ENCODE results near the gene HLA-DQA1.
"Not testable (repeated sequence)": the region's sequence is repeated elsewhere in the genome, so short reads cannot be mapped to it uniquely, and the experiment has no call there.

HLA-DQA1 gene

DNA sequence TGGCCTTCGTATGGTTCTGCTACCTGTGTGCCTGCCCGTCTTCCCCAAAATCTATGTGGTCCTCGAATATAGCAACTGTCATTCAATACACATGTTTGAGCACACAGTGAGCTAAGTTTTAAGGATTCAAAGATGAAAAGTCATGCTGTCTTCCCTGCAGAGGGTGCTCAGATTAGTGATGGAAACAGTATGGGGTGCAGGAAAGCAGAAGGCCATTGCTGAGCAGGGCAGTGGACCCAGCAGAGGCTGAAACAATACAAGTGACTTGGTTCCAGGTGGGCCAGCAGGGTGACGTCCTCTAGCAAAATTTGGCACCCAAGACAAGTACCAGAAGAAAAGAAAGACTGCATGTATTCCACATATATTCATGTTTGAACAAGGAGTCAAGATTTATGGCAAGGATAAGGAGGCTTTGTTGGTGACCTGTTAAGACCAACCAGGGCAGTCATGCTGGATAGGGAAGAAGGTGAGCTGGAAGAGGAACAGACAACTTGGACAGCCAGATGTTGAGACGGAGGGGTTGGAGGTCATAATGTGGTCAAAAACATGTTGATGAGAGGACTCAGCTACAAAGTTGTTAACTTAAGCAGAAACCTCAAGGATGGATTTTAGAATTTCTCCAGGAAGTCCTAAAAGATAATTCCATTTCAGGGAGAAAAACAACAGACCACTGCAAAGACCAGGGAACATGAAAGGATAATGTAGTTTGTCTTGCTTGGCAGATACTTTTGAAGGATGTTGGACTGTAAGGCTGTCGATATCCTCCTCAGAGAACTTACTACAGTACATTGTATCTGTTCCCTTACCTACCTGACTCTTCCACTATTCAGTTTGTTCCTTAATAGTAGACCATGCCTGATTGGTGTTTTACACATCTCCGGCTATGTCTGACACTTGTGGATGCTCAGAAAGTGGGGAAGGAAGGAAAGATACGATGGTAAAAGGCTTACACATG lies 2.5 kb downstream of the HLA-DQA1 start:
- TF ChIP-seq MYC (IDR thresholded peaks at IDR 0.05; ENCODE audit: low read depth, low read length) (no peak), POLR2A (IDR thresholded peaks at IDR 0.05; ENCODE audit: extremely low read depth, insufficient read length) (no peak)
- TF ChIP-seq, protein P1, sequence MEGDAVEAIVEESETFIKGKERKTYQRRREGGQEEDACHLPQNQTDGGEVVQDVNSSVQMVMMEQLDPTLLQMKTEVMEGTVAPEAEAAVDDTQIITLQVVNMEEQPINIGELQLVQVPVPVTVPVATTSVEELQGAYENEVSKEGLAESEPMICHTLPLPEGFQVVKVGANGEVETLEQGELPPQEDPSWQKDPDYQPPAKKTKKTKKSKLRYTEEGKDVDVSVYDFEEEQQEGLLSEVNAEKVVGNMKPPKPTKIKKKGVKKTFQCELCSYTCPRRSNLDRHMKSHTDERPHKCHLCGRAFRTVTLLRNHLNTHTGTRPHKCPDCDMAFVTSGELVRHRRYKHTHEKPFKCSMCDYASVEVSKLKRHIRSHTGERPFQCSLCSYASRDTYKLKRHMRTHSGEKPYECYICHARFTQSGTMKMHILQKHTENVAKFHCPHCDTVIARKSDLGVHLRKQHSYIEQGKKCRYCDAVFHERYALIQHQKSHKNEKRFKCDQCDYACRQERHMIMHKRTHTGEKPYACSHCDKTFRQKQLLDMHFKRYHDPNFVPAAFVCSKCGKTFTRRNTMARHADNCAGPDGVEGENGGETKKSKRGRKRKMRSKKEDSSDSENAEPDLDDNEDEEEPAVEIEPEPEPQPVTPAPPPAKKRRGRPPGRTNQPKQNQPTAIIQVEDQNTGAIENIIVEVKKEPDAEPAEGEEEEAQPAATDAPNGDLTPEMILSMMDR (IDR thresholded peaks at IDR 0.05; ENCODE audit: low read depth, low read length): no peak
- TF ChIP-seq, protein P2, sequence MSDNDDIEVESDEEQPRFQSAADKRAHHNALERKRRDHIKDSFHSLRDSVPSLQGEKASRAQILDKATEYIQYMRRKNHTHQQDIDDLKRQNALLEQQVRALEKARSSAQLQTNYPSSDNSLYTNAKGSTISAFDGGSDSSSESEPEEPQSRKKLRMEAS (IDR thresholded peaks at IDR 0.05; ENCODE audit: low read depth, low read length): no peak
- no peak overlapping the region for H3K4me3 ChIP-seq (ENCODE audit: low read depth, low read length)
- no peak for DNase-seq (ENCODE audit: low read depth)

DNA sequence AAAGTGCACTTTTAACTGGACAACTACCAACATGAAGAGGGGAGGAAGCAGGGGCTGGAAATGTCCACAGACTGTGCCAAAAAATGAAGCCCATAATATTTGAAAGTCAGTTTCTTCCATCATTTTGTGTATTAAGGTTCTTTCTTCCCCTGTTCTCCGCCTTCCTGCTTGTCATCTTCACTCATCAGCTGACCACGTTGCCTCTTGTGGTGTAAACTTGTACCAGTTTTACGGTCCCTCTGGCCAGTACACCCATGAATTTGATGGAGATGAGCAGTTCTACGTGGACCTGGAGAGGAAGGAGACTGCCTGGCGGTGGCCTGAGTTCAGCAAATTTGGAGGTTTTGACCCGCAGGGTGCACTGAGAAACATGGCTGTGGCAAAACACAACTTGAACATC lies 3.9 kb downstream of the HLA-DQA1 start:
- TF ChIP-seq, protein P2 (IDR thresholded peaks at IDR 0.05; ENCODE audit: low read depth, low read length): no peak
- TF ChIP-seq POLR2A (IDR thresholded peaks at IDR 0.05; ENCODE audit: extremely low read depth, insufficient read length) (no peak), MYC (IDR thresholded peaks at IDR 0.05; ENCODE audit: low read depth, low read length) (no peak)
- TF ChIP-seq, protein P1 (IDR thresholded peaks at IDR 0.05; ENCODE audit: low read depth, low read length): no peak
- DNase-seq (ENCODE audit: low read depth): no peak
- H3K4me3 ChIP-seq (ENCODE audit: low read depth, low read length): no peak overlapping the region

DNA sequence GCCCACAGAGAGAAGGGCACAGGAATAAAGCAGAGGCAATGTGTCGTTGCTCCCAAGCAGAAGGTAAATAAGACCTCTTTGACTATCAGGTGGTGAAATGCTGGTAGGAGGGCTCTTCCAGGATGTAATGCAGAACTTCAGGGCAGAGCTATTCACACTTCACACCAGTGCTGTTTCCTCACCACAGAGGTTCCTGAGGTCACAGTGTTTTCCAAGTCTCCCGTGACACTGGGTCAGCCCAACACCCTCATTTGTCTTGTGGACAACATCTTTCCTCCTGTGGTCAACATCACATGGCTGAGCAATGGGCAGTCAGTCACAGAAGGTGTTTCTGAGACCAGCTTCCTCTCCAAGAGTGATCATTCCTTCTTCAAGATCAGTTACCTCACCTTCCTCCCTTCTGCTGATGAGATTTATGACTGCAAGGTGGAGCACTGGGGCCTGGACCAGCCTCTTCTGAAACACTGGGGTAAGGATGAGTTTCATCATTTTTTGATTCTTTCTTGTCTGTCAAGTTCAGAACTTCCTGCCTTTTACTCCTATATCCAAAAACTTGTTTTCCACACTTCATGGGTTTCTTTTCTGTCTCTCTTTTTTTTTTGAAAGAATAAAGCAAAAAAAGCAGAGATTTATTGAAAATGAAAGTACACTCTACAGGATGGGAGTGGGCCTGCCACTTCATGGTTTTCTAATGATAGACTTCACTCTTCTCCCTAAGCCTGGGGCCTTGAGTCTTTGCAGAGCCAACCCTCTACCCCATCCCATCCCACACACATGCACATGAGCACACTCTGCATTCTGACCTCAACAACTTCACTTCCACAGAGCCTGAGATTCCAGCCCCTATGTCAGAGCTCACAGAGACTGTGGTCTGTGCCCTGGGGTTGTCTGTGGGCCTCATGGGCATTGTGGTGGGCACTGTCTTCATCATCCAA lies 4.8 kb downstream of the HLA-DQA1 start:
- DNase-seq (ENCODE audit: low read depth); H3K4me3 ChIP-seq (ENCODE audit: low read depth, low read length): not testable (repeated sequence)

DNA sequence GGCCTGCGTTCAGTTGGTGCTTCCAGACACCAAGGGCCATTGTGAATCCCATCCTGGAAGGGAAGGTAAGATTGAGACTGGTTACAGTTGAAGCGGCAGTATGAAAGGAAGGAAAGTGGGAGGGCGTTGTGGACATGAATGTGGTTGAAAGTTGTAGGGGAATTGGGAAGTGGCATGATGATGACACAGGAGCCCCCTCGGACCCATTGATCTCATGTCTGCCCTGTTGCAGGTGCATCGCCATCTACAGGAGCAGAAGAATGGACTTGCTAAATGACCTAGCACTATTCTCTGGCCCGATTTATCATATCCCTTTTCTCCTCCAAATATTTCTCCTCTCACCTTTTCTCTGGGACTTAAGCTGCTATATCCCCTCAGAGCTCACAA lies 5.5 kb downstream of the HLA-DQA1 start:
- TF ChIP-seq MYC (IDR thresholded peaks at IDR 0.05; ENCODE audit: low read depth, low read length): no peak
- peak; percentile 22 for DNase-seq (ENCODE audit: low read depth)
- H3K4me3 ChIP-seq (ENCODE audit: low read depth, low read length): no peak overlapping the region

DNA sequence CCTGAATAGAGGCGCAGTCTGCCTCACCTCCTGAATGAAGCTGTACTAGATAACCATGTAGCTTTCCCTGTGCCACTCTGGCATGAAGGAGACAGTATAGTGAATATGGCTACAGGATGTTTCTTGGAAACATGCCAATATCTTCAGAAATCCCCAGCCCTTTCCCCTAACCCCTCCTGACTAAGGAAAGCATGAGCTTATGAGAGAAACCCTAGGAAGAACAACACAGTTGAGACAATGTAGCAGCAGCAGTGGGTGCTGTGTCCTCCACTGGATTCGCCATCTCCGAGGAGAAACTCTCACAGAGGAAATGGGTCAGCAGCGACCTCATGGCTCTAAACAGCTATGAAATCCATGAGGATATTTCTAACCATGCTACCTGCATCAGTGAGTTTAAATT lies 6.7 kb downstream of the HLA-DQA1 start:
- TF ChIP-seq, protein P2 (IDR thresholded peaks at IDR 0.05; ENCODE audit: low read depth, low read length): no peak
- no peak for TF ChIP-seq POLR2A (IDR thresholded peaks at IDR 0.05; ENCODE audit: extremely low read depth, insufficient read length)
- H3K4me3 ChIP-seq (ENCODE audit: low read depth, low read length): no peak overlapping the region
- DNase-seq (ENCODE audit: low read depth): no peak

DNA sequence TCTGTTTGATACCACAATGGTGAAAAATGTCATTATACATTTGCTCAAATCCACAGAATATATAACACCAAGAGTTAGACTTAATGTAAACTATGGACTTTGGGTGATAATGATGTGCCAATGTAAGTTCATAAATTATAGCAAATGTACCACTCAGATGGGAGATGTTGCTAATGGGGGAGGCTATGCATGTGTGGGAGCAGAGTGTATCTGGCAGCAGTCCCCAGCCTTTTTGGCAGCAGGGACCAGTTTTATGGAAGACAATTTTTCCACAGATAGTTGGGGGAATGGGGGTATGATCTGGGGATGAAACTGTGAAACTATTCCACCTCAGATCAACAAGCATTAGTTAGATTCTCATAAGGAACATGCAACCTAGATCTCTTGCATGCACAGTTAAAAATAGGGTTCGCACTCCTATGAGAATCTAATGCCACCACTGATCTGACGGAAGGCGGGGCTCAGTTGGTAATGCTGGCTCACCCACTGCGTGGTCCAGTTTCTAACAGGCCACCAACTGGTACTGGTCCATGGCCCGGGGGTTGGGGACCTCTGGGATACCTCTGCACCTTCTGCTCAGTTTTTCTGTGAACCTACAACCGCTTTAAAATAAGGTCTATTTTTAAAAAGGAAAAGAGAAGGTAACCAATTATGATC lies 8.0 kb downstream of the HLA-DQA1 start:
- no peak overlapping the region for H3K4me3 ChIP-seq (ENCODE audit: low read depth, low read length)
- DNase-seq (ENCODE audit: low read depth): no peak
- TF ChIP-seq, protein P2 (IDR thresholded peaks at IDR 0.05; ENCODE audit: low read depth, low read length): no peak
- TF ChIP-seq, protein P1 (IDR thresholded peaks at IDR 0.05; ENCODE audit: low read depth, low read length): no peak
- TF ChIP-seq MYC (IDR thresholded peaks at IDR 0.05; ENCODE audit: low read depth, low read length): no peak
- no peak for TF ChIP-seq POLR2A (IDR thresholded peaks at IDR 0.05; ENCODE audit: extremely low read depth, insufficient read length)

All from NB4 (cell line).